ENCODE data around the gene ISLR. TPM values are rescaled to one million over a fixed set of nuclear protein-coding genes. Genes with fewer than 3 reads are reported as not detected.

ISLR gene
- total RNA-seq, 1 experiment from 2014 or later, result not detected

- Histone ChIP-seq H3K36me3 (ENCODE audit: low read depth) (0 out of 2 replicates have a peak, but pooled peaks cover 11% of the 10 kb centered on the region), H3K9me2 (ENCODE audit: insufficient read depth) (no peaks in the 10 kb centered on the region), H3K27ac (peak within 1 kb of the TSS; percentile 95), H3K27me3 (ENCODE audit: insufficient read depth, low read depth) (no peaks in the 10 kb centered on the region), H3K79me2 (ENCODE audit: low read depth) (peaks cover 63% of the 10 kb centered on the region), H3F3A (ENCODE audit: insufficient read depth, low read depth) (peaks cover 56% of the 10 kb centered on the region), H2AFZ (0 out of 2 replicates have a peak within 1 kb of the TSS, but pooled peaks have one; percentile 9), H4K20me1 (ENCODE audit: insufficient read depth) (no peaks in the 10 kb centered on the region), H3K4me3 (peak within 1 kb of the TSS; percentile 73), H3K9me3 (ENCODE audit: insufficient read depth, low read depth) (no peaks in the 10 kb centered on the region), H3K4me2 (peak within 1 kb of the TSS; percentile 96), H3K4me1 (replicated peaks; ENCODE audit: insufficient read depth) (peaks cover 79% of the 10 kb centered on the region)
- TF ChIP-seq EZH2 (IDR thresholded peaks at IDR 0.05; ENCODE audit: low read depth) (no peak), CTCF (conservative IDR thresholded peaks at IDR 0.05) (peak; percentile 39; the same call in 1 of the 2 replicates)
- intact Hi-C loops (cut with micrococcal nuclease; ENCODE audit: unreplicated experiment), result loop anchor here (2.0 to 10.0 kb wide), 3 partner anchors 76 to 218 kb away; no protein-coding TSS in a partner anchor
- BruUV-seq (replicated peaks), result TSS peak; percentile 83
- ChIA-PET CTCF (interaction anchor here (0.6 to 0.9 kb wide), 5 partner anchors 12 to 105 kb away, joined by 3 to 12 read pairs (median 4); no protein-coding TSS in a partner anchor), POLR2A (ENCODE audit: unreplicated experiment) (interaction anchor here (0.6 to 1.1 kb wide), 5 partner anchors 13 to 37 kb away, joined by 3 to 6 read pairs (median 5); no protein-coding TSS in a partner anchor)
- DNase-seq, result peak; percentile 86 to 91
Measured at GRCh38 chr15:74202452-74203401, 29.2 kb downstream of the ISLR start, which contains the start of gene STRA6. Gene STRA6 (minus strand): TSS chr15:74202787. CDS start chr15:74202267, 520 bp downstream.

GRCh38 chr15:74203914-74204431 lies 30.5 kb downstream of the ISLR start:
- TF ChIP-seq CTCF (conservative IDR thresholded peaks at IDR 0.05), result no peak
- TF ChIP-seq EZH2 (IDR thresholded peaks at IDR 0.05; ENCODE audit: low read depth), result no peak
- peak overlapping the region; percentile 96 for H3K4me2 ChIP-seq

GRCh38 chr15:74205582-74205947 lies 32.1 kb downstream of the ISLR start:
- CTCF ChIA-PET, result no interaction called here
- POLR2A ChIA-PET (ENCODE audit: unreplicated experiment), result no interaction called here
- BruUV-seq (replicated peaks), result no TSS peak
- Histone ChIP-seq H3K4me2 (no peak overlapping the region), H4K20me1 (ENCODE audit: insufficient read depth) (no peaks in the 10 kb centered on the region), H3K27ac (no peak overlapping the region), H2AFZ (no peak overlapping the region), H3F3A (ENCODE audit: insufficient read depth, low read depth) (peaks cover 41% of the 10 kb centered on the region), H3K9me2 (ENCODE audit: insufficient read depth) (no peaks in the 10 kb centered on the region), H3K36me3 (ENCODE audit: low read depth) (no peaks in the 10 kb centered on the region), H3K4me3 (no peak overlapping the region), H3K4me1 (replicated peaks; ENCODE audit: insufficient read depth) (peaks cover 81% of the 10 kb centered on the region), H3K27me3 (ENCODE audit: insufficient read depth, low read depth) (no peaks in the 10 kb centered on the region), H3K79me2 (ENCODE audit: low read depth) (peaks cover 40% of the 10 kb centered on the region), H3K9me3 (ENCODE audit: insufficient read depth, low read depth) (no peaks in the 10 kb centered on the region)
- TF ChIP-seq EZH2 (IDR thresholded peaks at IDR 0.05; ENCODE audit: low read depth), result no peak
- TF ChIP-seq CTCF (conservative IDR thresholded peaks at IDR 0.05), result no peak
- intact Hi-C loops (cut with micrococcal nuclease; ENCODE audit: unreplicated experiment), result loop anchor here (10.0 kb wide), 1 partner anchor 221 kb away; no protein-coding TSS in a partner anchor
- no peak for DNase-seq

More at GRCh38 chr15:74203914-74204431, 30.5 kb downstream of the ISLR start:
- ChIA-PET POLR2A (ENCODE audit: unreplicated experiment) (interaction anchor here (0.7 kb wide), 1 partner anchor 24 kb away, joined by 9 read pairs; no protein-coding TSS in a partner anchor), CTCF (interaction anchor here (0.7 kb wide), 1 partner anchor 108 kb away, joined by 3 read pairs; no protein-coding TSS in a partner anchor)
- H3K4me1 ChIP-seq (replicated peaks; ENCODE audit: insufficient read depth), result peaks cover 79% of the 10 kb centered on the region
- DNase-seq, result peak in 1 of 2 experiments; percentile 58
- no TSS peak for BruUV-seq (replicated peaks)
- H2AFZ ChIP-seq, result no peak overlapping the region
- intact Hi-C loops (cut with micrococcal nuclease; ENCODE audit: unreplicated experiment), result loop anchor here (2.0 to 10.0 kb wide), 3 partner anchors 77 to 219 kb away; no protein-coding TSS in a partner anchor
- peaks cover 51% of the 10 kb centered on the region for H3K79me2 ChIP-seq (ENCODE audit: low read depth)
- H3K9me2 ChIP-seq (ENCODE audit: insufficient read depth), result no peaks in the 10 kb centered on the region
- peaks cover 54% of the 10 kb centered on the region for H3F3A ChIP-seq (ENCODE audit: insufficient read depth, low read depth)
- peak overlapping the region; percentile 73 for H3K4me3 ChIP-seq
- 0 out of 2 replicates have a peak, but pooled peaks cover 9% of the 10 kb centered on the region for H3K36me3 ChIP-seq (ENCODE audit: low read depth)
- H3K27ac ChIP-seq, result peak overlapping the region; percentile 95
- no peaks in the 10 kb centered on the region for H3K9me3 ChIP-seq (ENCODE audit: insufficient read depth, low read depth)
- H3K27me3 ChIP-seq (ENCODE audit: insufficient read depth, low read depth), result no peaks in the 10 kb centered on the region
- no peaks in the 10 kb centered on the region for H4K20me1 ChIP-seq (ENCODE audit: insufficient read depth)

All from PC-9 (cell line).